Prostate gland (tissue), 2 donors: ENCODE measurements around the gene JADE1. TPM values are rescaled to one million over a fixed set of nuclear protein-coding genes. Genes with fewer than 3 reads are reported as not detected.

ENCODE experiments used
- DNase-seq: peaks from one replicate; pipeline ENCODE4 v3.0.0-alpha.2; 2019; ENCODE audit warnings: low spot score
- H3K27ac ChIP-seq, 2 donors: fragments of 200-600 bp; sonication (generic); 2 replicates each; pipeline ENCODE4 v1.5.1; 2017 to 2019
- H3K27me3 ChIP-seq: fragments of 200-600 bp; sonication (generic); replicated peaks from 2 replicates; pipeline ENCODE4 v1.5.1; 2019; ENCODE audit not compliant: insufficient read depth
- H3K36me3 ChIP-seq, 2 donors: fragments of 200-600 bp; sonication (generic); 1 replicate in 1 of 2; 2 replicates in 1 of 2; pipeline versions ENCODE4 v1.5.1 to v1.8.1; 2017 to 2019
- H3K4me1 ChIP-seq: fragments of 200-600 bp; sonication (generic); replicated peaks from 2 replicates; pipeline ENCODE4 v1.5.1; 2019
- H3K4me3 ChIP-seq, 2 donors: fragments of 200-600 bp; sonication (generic); 2 replicates each; pipeline ENCODE4 v1.5.1; 2017 to 2019
- H3K9me3 ChIP-seq: fragments of 200-600 bp; sonication (generic); 2 replicates; pipeline ENCODE4 v1.5.1; 2017
- CTCF ChIP-seq, 4 experiments: fragments of 200-600 bp in 2 of 4; fragments of 450-650 bp in 2 of 4; sonication (generic) in 2 of 4; IDR thresholded peaks; 1 replicate in 3 of 4; 2 replicates in 1 of 4; pipeline ENCODE4 v1.5.1; 2016 to 2019; ENCODE audit warnings: antibody characterized with exemption in 4 of 4, mild to moderate bottlenecking in 2 of 4, moderate library complexity in 2 of 4
- POLR2A ChIP-seq: fragments of 450-650 bp; IDR thresholded peaks from one replicate; pipeline ENCODE4 v1.6.1; 2016; ENCODE audit warnings: antibody characterized with exemption, mild to moderate bottlenecking
- POLR2AphosphoS5 ChIP-seq: sonication (generic); formaldehyde crosslinking; IDR thresholded peaks from one replicate; pipeline ENCODE4 v1.6.1; 2017; ENCODE audit warnings: antibody characterized with exemption
- WGBS: methylation state at CpG from one replicate; pipeline ENCODE4 v1.1.5; 2018; 5-methylcytosine and 5-hydroxymethylcytosine counted together
- intact Hi-C: fragments of 100-400 bp; cut with DNase I; formaldehyde crosslinking; loops from one replicate; pipeline ENCODE4 v1.14.2; 2022
- total RNA-seq, 2 donors: library from RNA; depleted of rRNA; stranded (reverse); fragments of >200 nt; gene quantifications; one replicate each; pipeline ENCODE4 v1.1.0, GENCODE V29; 2016

The JADE1 gene
- total RNA-seq, 2 donors from 2014 or later = 31.6 to 33.9 TPM

GRCh38 chr4:128837679-128838078 lies 28.2 kb downstream of the JADE1 start:
- intact Hi-C loops = no loop called here
- no peaks in the 10 kb centered on the region for H3K36me3 ChIP-seq
- no peaks in the 10 kb centered on the region for H3K4me1 ChIP-seq
- 97% methylated on average over 3 of the region's 3 CpGs for WGBS
- H3K27ac ChIP-seq = no peak overlapping the region
- no peaks in the 10 kb centered on the region for H3K9me3 ChIP-seq
- no peaks in the 10 kb centered on the region for H3K27me3 ChIP-seq
- H3K4me3 ChIP-seq = no peak overlapping the region
- no peak for DNase-seq
- no peak for TF ChIP-seq POLR2A
- no peak for TF ChIP-seq POLR2AphosphoS5
- no peak for TF ChIP-seq CTCF (IDR thresholded peaks at IDR 0.05)

GRCh38 chr4:128840711-128841318 lies 31.3 kb downstream of the JADE1 start:
- intact Hi-C loops = no loop called here
- H3K4me1 ChIP-seq = peaks cover 19% of the 10 kb centered on the region
- WGBS = 91% methylated on average over 2 of the region's 2 CpGs
- H3K9me3 ChIP-seq = no peaks in the 10 kb centered on the region
- TF ChIP-seq CTCF (IDR thresholded peaks at IDR 0.05) = no peak
- TF ChIP-seq POLR2A = no peak
- TF ChIP-seq POLR2AphosphoS5 = no peak
- no peaks in the 10 kb centered on the region for H3K36me3 ChIP-seq
- no peak for DNase-seq
- H3K27me3 ChIP-seq = no peaks in the 10 kb centered on the region
- H3K27ac ChIP-seq = no peak overlapping the region
- no peak overlapping the region for H3K4me3 ChIP-seq

- no peaks in the 10 kb centered on the region for H3K9me3 ChIP-seq
- DNase-seq = no peak
- intact Hi-C loops = no loop called here
- WGBS = 70% methylated on average over 2 of the region's 2 CpGs
- H3K36me3 ChIP-seq = peaks cover 0 to 1% of the 10 kb centered on the region in 2 donors
- no peak for TF ChIP-seq POLR2AphosphoS5
- peaks cover 19% of the 10 kb centered on the region for H3K4me1 ChIP-seq
- no peak overlapping the region for H3K4me3 ChIP-seq
- H3K27ac ChIP-seq = no peak overlapping the region
- H3K27me3 ChIP-seq = no peaks in the 10 kb centered on the region
Observed at GRCh38 chr4:128841402-128841801, 31.9 kb downstream of the JADE1 start.

GRCh38 chr4:128844931-128845330 lies 35.4 kb downstream of the JADE1 start:
- H3K27me3 ChIP-seq = no peaks in the 10 kb centered on the region
- TF ChIP-seq CTCF (IDR thresholded peaks at IDR 0.05) = no peak
- peak; percentile 96 for TF ChIP-seq POLR2AphosphoS5
- WGBS = 41% methylated on average over 4 of the region's 4 CpGs
- intact Hi-C loops = no loop called here
- H3K9me3 ChIP-seq = no peaks in the 10 kb centered on the region
- peak; percentile 46 for DNase-seq
- no peak overlapping the region for H3K4me3 ChIP-seq
- peaks cover 0 to 3% of the 10 kb centered on the region in 2 donors for H3K36me3 ChIP-seq
- peak overlapping the region; percentile 16 to 64 for H3K27ac ChIP-seq
- H3K4me1 ChIP-seq = peaks cover 19% of the 10 kb centered on the region

GRCh38 chr4:128846063-128846462 lies 36.6 kb downstream of the JADE1 start:
- 91% methylated on average over 4 of the region's 4 CpGs for WGBS
- intact Hi-C loops = no loop called here
- peak; percentile 9 for DNase-seq
- Histone ChIP-seq H3K4me3 (no peak overlapping the region), H3K9me3 (no peaks in the 10 kb centered on the region), H3K27me3 (no peaks in the 10 kb centered on the region), H3K36me3 (peaks cover 0 to 3% of the 10 kb centered on the region in 2 donors), H3K27ac (no peak overlapping the region), H3K4me1 (peaks cover 19% of the 10 kb centered on the region)
- TF ChIP-seq POLR2AphosphoS5 (no peak), POLR2A (no peak), CTCF (IDR thresholded peaks at IDR 0.05) (no peak)
